Hypothalamus (tissue), 51 donors: Measurements from ENCODE around the gene PLXNA4.

ENCODE experiments used
- DNase-seq, 51 donors: peaks; one replicate each; lab custom pipeline; 2025; lab: John Stamatoyannopoulos, UW

The PLXNA4 gene

DNA sequence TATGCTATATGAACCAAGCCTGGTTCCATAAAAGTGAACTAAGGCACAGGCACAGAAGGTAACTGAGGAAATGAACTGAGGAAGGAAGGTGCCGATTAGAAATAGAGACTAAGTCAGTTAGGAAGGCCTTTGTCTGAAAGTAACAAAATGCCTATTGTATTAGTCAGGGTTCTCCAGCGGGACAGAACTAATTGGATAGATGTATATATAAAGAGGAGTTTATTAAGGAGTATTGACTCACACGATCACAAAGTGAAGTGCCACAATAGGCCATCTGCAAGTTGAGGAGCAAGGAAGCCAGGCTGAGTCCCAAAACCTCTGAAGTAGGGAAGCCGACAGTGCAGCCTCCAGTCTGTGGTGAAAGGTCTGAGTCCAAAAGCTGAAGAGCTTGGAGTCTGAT, 13.9 kb upstream of the PLXNA4 start:
- no peak for DNase-seq

GRCh38 chr7:132588596-132588995, 12.3 kb upstream of the PLXNA4 start:
- no peak for DNase-seq

DNA sequence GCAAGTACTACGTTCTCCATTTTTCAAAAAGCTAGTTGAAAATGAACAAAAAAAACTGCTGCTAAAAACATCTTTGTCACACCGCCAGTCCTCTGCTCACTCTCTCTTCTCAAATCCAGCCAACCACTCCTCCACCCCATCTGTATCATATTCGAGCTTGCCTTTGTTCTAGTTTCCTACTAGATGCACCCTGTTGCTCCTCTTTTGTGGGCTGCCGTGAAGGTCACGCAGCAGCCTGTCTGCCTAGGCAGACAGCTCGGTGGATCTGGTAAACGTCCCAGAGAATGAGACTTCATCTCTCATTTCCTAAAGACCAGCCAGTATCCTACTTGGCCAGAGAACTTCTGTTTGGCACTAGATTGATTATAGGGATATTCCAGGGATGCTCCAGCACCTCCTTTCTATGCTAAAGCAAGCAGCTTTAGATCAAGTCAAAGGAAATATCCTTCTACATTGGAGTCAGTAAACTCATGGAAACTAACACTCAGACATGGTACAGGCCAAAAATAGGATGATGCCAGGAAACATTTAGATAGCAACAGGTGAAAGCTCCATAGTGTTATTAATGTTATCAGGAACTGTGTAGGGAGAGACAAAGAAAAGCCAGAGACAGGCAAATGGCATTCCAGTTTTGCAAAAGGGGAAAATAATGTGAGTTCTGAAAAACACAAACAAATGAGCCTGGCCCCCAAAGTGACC, 8.7 kb upstream of the PLXNA4 start:
- peak in 1 of 51 donors; percentile 23 for DNase-seq

DNA sequence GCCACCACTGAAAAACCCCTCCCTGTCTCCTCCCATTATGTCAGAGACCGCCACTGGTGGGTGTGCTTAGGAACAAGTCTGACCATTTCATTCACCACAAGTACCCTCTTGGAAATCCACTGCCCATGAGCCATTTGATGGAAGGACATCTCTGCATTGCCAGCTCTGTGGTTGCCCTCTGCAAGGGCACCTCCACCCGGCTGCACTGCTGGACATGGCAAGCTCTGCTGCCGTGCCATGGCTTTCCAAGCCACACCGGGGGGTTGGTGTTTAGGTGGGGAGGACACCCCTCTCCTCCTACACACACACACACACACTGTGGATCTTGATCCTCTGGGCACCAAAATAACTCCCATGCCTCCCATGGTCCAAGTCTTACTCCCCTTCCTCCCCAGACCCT, 5.2 kb upstream of the PLXNA4 start:
- DNase-seq, result no peak

DNA sequence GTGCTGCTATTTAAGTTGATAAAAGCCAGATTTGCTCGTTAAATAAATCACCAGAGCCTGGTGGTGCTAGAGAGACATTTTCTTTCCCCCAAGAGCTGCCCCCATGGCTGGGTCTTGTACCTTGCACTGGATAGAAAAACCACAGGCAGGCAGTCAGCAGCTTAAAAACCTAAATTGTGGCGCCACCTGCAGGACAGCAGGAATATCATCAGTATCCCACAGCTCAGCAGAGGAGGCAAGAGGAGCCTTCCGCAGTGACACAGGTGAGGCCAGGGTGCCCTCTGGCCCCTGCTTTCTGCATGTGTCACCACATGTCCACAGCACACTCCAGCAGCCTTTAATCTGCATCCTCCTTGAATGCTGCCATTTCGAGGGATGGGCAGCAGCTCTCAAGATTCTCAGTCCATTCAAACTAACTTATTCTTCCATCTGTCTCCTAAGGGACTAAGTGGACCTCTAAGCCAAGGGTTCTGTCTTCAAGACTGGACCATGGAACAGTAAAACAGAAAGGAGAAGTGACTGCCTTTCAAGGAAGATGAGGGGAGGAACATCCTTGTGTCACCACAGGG, 4.5 kb upstream of the PLXNA4 start:
- peak in 46 of 51 donors; percentile 5 to 88 (median 46) for DNase-seq

- DNase-seq, result no peak
Measured at GRCh38 chr7:132580277-132580676, 4.0 kb upstream of the PLXNA4 start.

- DNase-seq, result no peak
Measured at GRCh38 chr7:132579260-132579899, 3.1 kb upstream of the PLXNA4 start.

DNA sequence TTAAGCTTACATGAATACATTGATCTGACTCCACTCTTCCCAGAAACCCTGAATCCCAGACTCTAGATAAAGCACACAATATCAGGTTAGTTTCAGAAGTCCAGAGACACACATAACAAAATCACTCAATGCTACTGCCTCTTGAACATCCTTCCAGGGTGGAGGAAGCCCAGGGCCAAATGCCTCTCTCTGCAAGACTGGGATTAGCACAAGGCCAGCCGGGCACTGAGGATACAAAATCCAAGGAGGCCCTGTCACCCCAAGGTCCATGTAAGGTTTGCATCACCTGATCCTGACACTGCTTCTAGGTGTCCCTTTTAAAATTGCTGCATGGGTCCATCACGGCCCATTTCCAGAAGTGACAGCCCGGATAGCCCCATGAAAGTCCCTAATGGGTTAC, 2.6 kb upstream of the PLXNA4 start:
- no peak for DNase-seq

- DNase-seq, result no peak
Measured at GRCh38 chr7:132578050-132578370, 1.7 kb upstream of the PLXNA4 start.

GRCh38 chr7:132577206-132578049, 1.2 kb upstream of the PLXNA4 start:
- DNase-seq, result peak in 45 of 51 donors; percentile 8 to 82 (median 53)

- peak in 5 of 51 donors; percentile 8 to 46 (median 25) for DNase-seq
Measured at GRCh38 chr7:132576721-132577085, 433 bp upstream of the PLXNA4 start.

GRCh38 chr7:132575419-132575981, 770 bp downstream of the PLXNA4 start:
- DNase-seq, result peak in 33 of 51 donors; percentile 14 to 65 (median 34)

DNA sequence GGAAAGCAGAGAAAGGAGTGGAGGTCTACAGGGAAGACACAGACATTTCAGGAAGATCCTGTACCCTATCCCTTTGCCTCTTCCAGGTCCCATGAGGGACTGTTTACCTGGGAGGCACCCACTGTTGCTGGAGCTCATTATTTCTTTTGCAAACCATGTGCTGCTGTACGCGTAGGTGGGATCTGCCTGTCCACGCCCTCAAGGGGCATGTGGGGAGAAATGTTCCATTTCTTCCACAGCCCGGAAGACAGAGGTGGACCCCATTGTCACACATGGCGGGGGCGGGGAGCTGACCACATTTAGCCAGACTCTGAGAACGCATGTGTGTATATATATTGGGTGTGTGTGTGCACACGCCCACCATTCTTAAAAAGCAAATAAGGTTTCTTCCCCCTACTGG, 2.0 kb downstream of the PLXNA4 start:
- DNase-seq, result no peak

GRCh38 chr7:132573251-132573955, 2.9 kb downstream of the PLXNA4 start:
- peak in 2 of 51 donors; percentile 6 to 22 for DNase-seq

DNA sequence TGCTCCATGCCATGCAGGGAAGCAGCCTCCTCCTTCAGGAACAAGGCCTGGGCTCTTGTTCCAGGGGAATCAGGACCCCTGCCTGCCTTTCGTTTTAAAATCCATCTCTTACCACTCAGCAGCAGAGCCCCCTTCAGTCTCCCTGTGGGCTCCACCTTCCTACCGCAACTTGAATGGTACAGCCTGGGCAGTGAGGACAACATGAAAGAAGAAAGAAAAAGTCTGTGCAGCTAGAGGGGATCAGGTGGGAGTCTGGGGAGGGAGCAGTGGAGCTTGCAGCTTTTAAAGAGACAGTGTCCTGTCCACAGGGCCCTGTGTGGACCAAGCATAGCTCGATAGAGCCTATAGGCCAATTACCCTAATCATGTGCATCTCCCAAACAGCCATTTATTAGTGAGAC, 3.7 kb downstream of the PLXNA4 start:
- no peak for DNase-seq

DNA sequence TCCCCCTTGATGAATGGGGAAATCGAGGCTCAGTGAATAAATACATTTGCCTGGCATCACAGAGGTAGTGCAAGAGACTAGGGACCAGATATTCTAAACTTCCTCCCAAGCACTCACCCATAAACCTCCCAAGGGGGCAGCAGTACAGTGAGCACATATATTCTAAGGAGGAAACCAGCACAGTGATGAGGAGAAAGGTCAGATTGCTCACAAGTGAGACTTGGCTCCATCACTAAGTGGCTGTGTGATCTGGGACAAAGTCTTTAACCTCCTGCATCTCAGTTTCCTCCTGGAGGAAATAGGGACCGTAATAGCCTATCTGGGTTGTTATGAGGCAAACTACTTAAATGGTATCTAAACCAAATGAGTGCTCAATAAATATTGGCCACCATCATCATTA, 4.3 kb downstream of the PLXNA4 start:
- no peak for DNase-seq

DNA sequence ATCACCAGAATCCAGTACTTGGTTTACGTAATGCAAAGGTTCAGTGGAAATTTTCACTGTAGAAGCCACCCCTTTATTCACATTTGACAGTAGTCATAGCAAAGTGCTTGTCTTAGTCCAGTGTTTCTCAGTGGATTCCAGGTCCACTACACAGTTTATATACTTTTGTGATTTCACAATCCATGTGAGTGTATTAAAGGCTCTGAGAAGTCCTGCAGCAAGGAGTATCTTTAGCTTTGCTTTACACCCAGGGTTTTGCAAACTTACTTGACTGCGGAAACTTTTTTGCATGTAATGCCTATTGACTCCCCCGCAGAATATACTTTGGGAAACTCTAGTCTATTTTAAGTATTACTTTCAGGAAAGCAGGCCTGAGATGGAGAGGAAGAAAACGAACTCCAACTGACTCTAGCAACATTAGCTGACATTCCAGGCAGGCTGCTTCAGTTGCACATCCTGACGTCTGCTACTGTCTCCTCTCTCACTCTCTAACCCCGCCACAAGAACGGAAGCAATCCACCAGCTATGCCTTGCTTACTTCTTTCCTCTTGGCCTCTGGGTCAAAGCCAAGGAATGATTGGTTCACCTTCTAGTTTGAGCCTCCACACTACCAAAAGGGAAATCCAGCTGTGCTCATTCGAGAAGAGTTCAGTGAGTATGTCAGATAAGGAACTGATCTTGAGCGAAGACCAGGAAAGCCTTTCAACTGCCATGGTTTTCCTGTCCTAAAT, 6.2 kb downstream of the PLXNA4 start:
- no peak for DNase-seq

DNA sequence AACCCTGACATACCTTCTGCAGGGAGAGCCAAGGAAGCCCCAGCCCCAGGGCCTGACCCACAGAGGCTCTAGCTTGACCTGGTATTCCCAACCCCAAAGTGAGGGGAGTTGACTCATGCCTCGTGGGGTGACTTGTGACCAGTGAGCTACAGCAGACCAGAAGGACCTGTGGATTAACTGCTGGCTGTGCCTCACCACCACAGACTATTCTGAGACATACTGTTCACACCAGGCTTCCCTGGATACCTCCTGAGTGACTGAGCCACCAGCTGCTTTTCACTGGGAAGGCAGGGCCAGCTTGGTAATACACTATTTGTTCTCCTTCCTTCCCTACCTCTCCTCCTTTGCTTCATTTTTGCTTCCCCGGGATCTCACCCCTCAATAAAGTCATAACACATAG, 7.3 kb downstream of the PLXNA4 start:
- no peak for DNase-seq

DNA sequence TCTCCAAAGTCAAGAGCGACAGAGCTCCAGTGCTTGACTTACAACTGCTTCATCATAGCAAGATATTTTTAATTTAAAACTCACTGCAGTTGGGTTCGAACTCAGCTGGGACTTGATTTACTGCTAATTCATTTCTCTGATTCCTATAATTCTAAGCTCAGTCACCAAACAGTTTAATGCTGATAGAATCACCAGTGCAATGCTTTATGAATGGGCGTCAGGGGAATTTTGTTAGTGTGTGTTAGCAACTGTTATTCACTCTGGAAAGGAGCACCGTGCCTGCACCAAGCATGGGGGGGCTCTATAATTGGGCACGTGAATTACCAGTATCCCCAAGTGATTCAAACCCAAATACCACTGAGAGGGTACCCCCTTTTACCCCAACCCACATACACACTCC, 10.4 kb downstream of the PLXNA4 start:
- no peak for DNase-seq

GRCh38 chr7:132565441-132565840, 10.8 kb downstream of the PLXNA4 start:
- DNase-seq, result no peak
